HG03045 (cell line): ENCODE results near the gene IL20.

ENCODE experiments used
- ATAC-seq: cut with Tn5 transposase; IDR thresholded peaks from one replicate; pipeline ENCODE4 v1.9.1; 2021; ENCODE audit warnings: mild to moderate bottlenecking, moderate library complexity; ENCODE audit not compliant: unreplicated experiment

IL20 gene, protein sequence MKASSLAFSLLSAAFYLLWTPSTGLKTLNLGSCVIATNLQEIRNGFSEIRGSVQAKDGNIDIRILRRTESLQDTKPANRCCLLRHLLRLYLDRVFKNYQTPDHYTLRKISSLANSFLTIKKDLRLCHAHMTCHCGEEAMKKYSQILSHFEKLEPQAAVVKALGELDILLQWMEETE

DNA sequence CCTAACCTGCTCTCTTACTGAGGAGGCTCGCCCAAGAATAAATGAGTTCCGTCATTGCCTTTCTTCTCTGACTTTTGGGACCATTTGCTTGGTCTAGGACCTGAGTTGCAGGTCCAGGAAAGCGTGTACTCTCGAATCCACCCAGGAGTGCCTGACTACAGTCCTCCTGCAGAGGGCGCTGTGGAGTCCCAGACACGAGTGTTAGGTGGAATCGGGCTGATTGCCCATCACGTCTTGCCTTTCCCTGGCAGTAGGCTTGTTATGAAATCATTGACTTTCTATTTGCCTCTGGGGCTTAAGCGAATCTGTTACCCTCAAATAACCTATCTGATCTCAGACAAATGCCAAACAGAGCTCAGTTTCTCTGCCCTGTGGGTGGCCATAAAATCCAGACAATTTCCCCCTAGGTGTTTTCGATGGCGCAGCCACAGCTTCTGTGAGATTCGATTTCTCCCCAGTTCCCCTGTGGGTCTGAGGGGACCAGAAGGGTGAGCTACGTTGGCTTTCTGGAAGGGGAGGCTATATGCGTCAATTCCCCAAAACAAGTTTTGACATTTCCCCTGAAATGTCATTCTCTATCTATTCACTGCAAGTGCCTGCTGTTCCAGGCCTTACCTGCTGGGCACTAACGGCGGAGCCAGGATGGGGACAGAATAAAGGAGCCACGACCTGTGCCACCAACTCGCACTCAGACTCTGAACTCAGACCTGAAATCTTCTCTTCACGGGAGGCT, at the start of gene IL20:
IL20 (plus strand) TSS at position 685 of the 733 bp plus-strand sequence. CDS start 230 bp downstream, outside the sequence.
- ATAC-seq, result no peak

DNA sequence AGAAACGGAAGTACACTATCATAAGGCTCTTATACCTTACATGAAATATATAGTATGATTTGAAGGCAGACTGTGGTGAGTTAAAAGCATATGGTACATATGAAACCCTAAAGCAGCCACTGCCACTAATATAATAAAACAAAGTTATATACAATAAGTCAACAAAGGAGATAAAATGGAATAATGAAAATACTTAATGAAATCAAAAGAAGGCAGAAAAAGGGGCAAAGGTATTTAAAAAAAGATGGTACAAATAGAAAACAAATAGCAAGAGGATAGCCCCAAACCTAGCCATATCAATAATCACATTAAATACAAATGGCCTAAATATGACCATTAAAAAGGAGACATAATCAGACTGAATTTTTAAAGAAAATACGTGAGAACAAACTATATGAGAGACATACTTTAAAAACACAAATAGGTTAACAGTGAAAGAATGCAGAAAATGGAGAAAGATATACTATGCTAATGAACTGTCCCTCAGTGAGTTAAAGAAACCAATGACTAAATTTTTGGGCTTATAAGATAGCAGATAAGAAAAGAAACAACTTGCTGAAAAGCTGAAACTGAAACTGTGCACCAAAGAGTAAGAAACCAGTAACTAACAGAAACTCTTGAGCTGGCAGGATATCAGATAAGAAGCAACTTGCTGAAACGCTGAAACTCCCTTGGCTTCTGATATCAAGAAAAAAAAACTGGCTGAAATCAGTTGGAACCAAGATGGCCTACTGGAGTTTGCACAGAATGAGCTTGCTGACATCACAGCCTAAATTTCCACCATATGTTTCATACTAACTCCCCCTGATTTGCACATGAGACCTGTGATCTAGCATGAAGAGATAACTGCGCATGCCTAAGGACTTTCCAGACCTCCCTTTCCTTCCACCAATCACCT, 48.8 kb upstream of the IL20 start:
- no peak for ATAC-seq

DNA sequence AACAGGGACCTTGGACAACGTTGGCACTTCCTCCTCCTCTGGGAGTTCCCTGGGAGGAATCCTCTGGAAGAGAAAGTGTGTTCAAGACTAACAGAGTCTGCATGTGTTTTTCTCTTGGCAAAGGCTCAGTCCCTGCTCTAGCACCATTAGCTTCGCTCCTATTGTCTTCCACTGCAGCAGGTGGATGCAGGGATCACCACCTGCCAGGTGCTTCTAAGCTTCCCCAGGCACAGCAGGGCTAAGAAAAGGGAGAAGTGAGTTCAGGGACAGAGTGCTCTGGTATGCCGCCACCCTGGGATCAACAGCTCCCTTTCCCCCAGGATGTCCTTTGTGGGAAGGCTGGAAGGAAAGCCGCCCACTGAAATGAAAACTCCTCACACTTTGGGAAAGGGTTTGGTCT, 43.9 kb upstream of the IL20 start:
- ATAC-seq, result no peak

DNA sequence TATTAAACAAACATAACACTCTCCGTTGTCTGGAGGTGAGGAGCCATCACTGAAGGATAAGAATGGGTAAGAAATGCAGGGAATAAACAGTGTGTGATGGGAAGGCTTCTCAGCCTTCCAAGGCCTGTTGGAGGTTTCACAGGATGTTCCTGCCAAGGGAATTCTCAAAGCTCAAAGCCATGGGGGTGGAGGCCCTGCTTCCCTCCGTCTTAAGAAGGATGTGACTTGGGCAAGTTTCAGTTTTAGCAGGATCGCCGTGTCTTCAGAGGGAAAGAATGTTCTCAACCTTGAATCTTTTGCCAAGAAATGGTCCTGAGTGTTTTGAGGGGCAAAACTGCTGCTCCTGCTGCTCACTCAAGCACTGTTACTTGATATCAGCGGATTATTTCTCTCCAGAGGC, 41.7 kb upstream of the IL20 start:
- ATAC-seq, result no peak

DNA sequence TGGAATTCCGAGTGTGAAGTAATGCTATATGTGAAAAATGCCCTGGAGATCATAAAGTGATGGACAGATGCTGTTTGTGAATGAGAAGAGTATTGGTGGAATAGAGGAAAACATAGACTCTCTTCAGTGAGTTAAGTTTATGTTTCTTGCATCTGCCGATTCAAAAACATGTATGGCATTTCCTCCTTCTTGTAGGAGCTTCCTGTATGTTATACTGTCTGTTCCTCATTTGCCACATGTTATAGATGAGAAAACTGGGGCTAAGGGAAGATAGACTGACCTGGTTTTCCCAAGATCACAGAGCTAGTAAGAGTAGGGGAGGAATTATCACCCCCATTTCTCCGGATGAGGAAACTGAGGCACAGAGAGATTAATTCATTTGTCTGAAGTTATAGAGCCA, 41.1 kb upstream of the IL20 start:
- no peak for ATAC-seq

DNA sequence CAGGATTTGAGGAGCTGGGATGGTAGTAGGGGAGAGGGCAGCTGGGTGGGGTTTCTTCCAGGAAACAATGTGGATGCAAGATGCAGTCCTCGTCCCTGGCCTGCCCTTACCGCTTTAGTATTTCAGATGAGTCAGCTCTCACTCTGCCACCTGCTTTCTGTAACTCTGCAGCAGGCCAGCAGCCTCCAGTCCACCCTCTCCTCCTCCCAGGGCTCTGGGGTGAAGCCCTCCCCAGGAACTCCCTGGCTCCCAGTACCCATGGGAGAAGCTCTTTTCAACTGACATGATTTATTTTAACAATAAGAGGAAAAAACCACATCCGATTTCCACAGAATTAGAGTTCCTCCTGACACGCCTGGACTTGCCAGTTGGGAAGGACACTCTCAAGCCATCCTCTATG, 39.0 kb upstream of the IL20 start:
- no peak for ATAC-seq

DNA sequence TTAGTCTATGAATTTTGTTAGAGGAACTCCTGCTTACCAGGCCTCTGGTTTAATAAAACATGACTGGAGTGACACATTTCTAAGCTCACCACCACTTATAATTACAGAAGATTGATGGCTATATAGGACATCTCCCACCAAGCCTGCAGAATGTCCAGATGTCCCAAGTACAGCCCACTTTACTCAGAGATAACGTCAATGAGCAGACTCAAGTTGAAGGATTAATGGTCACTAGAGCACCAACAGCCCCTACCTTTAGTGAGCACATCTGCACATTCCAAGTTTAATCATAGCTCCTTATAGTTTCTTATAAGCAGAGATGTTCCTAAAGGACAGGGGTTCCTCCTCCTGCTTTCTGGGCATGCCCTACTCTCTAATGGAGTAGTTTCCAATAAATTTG, 37.4 kb upstream of the IL20 start:
- ATAC-seq, result no peak

DNA sequence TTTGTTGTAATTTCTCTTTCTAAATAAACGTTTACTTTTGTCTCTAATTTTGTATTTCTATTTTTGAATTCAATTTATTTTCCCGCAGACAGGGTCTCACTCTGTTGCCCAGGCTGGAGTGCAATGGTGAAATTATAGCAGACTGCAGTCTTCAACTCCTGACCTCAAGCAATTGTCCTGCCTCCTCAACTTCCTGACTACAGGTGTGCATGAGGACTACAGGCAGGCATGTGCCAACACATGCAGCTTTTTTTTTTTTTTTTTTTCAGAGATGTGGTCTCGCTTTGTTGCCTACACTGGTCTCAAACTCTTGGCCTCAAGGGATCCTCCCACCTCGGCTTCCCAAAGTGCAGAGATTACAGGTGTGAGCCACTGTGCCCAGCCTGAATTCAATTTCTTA, 36.7 kb upstream of the IL20 start:
- ATAC-seq, result no peak

DNA sequence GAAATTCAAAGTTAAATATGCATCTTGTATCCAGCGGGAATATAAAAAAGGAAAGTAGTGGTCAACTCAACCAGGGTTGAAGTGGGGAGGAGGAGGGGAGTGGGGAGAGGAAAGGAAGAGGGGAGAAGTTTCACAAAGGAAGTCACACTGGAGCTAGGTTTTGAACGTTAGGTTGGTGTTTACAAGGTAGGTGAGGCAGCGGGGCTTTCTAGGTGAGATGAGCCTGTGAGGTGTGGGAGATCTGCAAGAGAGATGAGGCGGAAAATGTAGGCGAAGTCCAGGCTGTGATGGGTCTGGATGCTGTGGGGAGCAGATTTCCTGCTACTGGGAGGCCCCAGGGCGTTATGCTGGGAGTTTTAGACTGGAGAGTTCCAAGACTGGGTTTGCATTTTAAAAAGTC, 36.1 kb upstream of the IL20 start:
- ATAC-seq, result no peak

DNA sequence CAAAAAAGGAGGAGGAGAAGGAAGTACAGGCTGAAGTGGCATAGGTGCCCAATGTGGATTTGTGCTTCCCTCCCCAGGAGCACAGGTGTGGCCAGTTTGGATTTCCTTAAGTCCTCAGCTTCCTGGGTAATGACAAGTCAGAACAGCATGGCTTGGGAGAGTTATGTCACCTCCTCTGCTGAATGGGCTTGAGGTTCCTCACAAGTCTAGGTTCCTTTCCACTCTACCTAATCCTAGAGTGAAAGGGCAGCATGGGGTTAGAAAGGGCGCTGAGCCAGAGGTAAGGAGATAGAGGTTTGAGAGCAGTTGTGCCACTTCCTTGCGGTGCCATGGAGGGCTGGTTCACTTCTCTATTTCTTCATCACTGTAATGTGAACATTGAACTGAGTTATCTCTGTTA, 35.5 kb upstream of the IL20 start:
- ATAC-seq, result no peak

DNA sequence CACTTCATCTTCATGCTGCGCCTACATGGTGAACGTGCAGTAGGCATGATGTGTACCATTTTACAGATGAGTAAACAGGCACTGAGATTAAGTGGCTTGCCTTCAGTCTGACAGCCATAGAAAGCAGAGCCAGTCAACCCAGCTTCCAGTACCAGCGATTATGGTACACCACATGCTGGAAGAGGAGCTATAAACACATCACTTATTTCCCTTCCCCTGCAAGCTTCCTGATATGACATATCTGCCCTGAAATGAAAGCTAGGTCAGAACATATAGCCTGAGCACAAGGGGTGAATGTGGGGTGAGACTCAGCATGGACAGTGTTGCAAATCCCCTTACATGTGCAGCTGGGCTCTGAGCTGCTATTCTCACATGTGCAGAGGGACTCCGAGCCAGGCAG, 33.8 kb upstream of the IL20 start:
- no peak for ATAC-seq

DNA sequence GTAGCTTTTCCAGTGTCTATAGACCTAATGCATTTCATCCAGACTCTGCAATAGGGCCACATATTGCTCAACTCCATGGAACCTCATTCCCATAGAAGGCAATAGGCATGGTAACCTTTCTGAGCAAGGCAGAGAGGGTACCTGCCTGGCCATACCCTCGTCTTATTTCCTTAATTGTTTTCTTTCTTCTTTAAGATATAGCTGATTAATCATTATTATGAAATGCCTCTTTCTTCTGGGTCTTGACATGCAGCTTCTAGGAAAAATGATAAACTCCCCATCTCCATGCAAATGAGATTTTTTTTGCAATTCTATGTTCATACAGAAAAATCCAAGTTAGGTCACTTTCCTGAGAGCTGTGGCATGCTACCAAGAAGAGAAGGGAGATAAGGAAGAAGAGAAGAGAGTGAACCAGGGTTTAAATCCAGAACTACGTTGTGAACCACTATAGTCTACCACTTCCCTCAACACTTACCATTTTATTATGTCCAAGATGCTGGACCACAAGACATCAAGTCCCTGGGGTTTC, 33.0 kb upstream of the IL20 start:
- no peak for ATAC-seq

DNA sequence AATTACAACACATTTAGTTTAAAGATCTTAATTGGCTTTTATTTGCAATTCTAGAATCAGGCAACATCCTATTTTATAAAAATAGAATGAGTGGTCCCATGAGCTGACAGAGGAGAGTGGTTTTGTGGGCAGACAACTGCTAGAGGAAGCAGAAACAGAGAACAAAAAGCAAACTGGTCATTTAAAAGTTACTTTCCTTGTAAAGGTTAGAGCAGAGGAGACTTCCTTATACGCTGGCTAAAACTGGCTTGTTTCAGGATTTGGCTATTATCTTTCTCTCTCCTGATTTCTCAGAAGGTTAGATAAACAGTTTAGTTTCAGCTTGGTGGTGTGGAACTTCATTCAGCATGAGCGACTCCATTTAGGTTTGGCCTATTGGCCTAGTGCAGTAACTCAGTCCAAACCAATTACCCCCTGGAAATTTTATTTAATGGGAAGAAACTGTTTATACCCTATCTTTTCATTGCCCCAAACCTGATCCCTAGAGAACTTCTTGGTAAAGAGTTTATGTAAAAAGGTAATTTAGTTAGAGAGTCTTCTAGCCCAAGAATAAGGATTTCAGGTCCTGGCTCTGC, 32.2 kb upstream of the IL20 start:
- no peak for ATAC-seq

DNA sequence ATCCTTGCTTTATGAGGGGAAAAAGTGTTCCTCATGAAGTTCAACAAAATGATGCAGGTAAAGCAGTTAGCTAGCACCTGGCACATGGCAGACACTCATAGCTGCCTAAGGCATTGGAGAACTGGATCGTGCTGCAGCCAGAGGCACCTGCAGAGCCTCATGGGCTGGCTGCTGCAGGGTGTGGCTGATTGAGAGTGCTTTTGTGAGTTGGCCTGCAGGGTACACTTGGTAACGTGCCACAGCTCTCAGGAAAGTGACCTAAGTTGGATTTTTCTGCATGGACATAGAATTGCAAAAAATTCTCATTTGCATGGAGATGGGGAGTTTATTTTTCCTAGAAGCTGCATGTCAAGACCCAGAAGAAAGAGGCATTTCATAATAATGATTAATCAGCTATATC, 31.6 kb upstream of the IL20 start:
- no peak for ATAC-seq

DNA sequence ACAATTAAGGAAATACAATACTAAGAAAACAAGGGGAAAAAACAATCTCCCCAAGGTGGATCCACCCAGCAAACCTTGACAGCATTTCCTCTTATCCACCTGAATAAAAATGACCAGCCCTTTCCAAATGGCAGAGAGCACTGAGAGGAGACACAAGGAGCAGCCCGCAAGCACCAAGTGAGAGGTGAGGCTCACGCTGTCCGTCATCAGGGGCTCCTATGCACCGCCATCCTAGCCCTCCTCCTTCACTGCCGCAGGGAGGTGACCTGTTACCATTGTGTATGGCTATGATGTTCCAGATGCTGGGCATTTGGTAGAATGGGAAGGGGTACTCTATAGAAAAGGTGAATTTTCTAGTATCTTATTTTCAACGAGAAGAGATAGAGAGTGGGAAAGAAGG, 31.2 kb upstream of the IL20 start:
- ATAC-seq, result no peak

DNA sequence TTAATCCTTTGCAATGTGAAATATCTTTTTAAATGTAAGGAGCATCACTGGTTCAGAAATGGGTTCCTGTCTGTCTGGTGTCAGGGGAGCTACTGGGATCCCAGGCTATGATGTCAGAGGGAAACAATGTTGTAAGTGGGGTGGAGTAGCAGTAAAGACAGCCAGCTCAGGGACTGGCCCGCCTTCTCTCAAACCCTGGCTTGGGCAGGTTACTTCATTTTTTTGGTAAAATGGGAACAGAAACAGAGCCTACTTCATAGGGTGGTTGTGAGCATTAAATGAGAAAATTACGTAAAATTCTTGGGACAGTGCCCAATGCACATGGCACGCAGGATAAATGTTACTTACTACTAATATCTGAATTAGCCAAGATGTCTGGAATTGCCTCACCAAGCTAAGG, 30.7 kb upstream of the IL20 start:
- no peak for ATAC-seq

DNA sequence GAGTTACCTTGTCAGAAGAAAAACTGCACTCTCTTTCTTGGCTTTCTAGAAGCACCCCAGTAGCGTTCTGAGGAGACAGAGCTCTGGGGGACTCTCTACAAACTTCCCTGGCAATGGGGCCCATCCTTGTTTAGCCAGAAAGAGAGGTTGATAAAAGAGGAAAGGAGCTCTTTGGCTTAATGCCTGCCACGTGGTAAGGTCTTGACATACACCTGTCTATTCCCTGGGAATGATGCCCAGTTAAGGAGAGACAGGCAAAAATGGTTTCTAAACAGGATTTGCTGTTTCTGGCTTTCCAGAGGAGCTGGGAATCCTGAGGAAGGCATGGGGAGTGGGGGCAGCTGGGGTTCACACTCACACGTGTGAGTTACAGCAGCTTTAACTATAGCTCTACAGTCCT, 30.2 kb upstream of the IL20 start:
- ATAC-seq, result no peak

DNA sequence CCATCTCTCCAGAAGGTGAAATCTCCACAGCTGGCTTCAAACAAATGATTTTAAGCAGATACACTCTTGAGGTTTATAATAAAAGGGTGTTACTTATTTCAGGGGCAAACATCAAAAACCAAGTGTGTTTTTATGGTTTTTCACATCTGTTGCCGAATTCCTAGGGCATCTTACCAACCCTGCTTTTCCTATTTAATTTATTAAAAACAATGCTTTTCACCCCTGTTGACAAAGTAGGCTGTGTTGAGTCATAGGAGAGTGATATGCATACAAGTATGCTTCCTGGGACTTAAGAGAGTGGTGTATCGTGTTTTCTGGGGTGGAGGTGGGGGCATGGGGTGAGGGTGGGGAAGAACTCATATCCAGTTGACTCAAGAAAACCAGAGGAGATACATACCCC, 29.3 kb upstream of the IL20 start:
- no peak for ATAC-seq

DNA sequence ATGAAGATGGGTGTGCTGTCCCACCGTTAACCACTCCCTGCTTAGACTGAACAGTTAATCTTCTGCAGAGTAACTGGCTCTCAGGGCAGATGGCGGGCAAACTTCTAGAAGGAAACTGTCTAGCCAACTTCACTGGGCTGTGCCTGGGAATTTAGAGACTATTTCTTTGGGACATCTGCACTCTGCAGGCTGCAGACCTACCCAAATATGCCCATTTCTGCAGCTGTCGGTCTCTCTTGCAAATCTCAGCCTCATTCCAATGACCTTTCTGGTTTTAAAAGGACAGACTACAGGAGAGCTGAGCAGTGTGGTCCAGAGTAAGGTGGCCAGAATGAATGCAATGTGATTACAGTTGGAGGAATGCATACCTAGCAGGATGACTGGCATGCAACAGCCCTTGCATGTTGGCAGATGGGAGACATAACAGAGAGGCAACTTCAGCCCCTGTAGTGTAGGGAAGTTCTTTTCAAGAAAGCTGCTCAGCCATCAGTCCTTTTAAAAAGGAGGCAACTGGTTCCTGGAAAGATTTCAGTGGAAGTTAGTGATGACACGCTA, 26.3 kb upstream of the IL20 start:
- ATAC-seq, result no peak

DNA sequence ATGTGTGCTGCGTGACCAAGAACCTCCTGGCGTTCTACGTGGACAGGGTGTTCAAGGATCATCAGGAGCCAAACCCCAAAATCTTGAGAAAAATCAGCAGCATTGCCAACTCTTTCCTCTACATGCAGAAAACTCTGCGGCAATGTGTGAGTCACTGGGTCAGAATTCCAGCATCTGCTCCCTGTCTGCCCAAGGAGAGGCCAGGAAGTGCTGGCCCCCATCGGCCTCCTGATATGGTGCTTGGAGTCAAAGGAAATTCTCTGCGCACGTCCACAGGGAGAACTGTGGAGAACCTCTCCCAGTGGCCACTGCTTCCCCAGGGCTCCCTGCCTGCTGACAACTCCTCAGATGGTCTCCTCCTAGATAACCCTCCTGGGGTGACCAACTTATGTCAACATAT, 25.6 kb upstream of the IL20 start:
- ATAC-seq, result no peak
